CD4-positive, alpha-beta T cell treated with Interleukin-10 for 1 hour (primary cell): Measurements from ENCODE around the gene SLIT3.

ENCODE experiments used
- DNase-seq: peaks from one replicate; pipeline ENCODE4 v3.0.0-alpha.2; 2020

The SLIT3 gene

DNA sequence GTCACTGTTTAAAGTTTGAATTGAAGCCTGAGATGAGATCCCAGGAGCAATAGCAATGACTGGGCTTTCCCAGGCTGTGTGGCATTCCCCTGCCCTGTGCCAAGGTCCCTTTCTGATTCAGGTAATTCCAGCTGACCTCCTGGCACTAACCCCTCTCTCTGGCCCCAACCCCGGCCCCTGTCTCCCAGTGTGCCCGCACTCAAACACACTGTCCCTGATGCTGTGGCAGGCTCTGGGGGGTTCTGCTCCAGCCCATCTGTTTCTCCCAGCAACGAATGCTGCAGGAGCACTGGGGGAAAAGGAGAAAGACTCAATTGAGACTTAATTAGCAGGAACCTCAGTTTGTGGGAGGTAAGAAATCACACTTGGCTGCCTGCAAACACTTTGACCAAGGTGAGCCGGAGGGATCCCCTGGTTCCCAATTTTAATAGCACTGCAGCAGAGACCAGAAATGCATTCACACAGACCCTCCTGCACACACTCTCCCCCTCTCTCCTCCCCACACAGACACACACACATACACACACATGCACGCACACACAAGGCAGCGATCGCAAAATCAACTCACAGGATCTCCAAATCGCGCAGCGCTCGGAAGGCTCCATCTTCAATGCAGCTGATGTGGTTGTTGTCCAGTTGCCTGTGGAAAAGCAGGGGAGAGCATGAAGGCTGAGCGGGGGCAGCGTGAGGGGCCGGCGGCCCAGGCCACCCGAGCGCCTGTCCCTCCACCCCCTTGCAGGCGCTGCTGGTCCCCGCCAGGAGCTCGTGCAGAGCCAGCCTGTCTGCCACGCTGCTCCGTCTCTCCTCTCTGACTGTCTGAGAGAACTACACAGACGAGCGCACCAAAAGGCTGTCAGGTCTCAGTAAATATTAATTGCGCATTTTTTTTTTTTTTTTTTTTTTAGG, 456.7 kb downstream of the SLIT3 start:
- no peak for DNase-seq

DNA sequence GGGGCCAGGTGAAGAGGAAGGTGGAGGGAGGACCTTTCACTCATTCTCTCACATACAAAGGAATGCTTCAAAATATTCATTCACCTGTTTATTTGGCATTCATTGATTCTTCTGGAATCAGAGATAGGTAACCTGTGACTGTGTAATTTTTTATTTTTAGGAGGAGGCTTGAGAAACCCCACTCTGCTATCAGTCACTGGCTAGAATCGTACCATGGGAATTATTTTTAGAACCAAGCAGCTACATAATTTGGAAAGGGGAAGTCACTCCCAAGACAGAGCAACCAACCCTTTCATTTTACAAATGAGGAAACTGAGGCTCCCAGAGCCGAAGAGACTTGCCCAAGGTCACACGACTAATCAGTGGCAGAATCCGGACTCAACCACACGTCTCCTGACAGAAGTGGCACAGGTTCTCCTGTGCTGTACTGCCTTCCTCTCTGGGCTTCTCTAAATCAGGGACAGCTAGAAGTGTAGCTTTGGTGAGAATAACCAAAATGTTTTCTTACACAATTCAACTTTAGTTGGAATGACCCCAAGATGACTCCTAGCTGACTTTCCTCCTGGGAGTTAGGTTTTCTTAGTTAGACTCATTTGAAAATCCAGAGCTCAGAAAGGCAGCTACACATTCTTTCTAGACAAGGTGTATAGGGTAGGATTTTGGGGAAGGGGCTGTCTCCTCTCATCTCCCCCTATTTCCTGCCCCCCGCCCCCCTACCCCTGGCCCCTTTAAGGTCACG, 457.5 kb downstream of the SLIT3 start:
- DNase-seq = no peak

DNA sequence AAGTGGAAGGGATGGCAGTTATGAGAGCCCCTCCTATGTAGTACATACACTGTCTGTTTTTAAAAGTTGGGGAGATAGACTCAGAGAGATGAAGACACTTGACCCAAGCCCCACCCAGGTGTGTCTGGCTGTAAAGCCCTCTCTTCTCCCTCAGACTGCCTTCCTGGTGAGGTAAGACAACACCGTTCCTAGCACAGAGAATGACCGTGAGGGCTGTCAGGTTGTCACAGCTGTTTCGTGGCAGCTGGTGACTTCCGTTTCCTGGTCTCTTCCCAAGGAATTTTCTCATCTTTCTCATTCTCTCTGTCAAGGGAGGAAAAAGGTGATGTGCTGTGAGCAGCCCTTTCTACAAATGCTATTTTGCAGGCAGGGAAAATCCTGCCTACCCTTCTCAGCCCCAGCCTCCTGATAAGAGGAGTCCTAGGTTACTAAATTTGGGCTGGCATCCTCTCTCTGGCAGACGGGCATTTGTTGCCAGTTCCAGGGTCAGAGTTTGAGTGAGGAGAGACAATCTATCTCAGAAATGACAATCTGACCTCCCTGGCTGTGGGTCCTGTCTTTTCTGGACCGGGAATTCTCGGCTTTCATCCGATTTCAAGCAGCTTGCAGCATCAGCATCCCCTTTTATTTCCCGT, 458.3 kb downstream of the SLIT3 start:
- no peak for DNase-seq

DNA sequence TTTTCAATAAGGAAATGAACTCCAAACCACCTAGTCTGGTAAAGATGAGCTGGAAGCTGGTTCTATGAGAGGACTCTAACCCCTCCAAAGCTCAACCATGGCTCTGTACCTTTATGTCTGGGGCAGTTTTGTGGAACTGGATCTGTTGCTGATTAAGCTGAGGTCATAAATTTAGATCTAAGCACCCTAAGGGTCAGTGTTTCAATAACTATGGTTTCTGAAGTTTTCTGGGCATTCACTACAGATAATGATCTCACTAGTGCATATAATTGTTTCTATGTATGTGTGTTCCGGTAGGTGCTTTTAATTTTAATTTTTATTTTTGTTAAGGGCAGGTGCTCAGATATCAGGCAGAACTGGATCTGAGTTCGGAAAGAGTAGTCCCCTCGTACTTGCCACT, 463.1 kb downstream of the SLIT3 start:
- no peak for DNase-seq

DNA sequence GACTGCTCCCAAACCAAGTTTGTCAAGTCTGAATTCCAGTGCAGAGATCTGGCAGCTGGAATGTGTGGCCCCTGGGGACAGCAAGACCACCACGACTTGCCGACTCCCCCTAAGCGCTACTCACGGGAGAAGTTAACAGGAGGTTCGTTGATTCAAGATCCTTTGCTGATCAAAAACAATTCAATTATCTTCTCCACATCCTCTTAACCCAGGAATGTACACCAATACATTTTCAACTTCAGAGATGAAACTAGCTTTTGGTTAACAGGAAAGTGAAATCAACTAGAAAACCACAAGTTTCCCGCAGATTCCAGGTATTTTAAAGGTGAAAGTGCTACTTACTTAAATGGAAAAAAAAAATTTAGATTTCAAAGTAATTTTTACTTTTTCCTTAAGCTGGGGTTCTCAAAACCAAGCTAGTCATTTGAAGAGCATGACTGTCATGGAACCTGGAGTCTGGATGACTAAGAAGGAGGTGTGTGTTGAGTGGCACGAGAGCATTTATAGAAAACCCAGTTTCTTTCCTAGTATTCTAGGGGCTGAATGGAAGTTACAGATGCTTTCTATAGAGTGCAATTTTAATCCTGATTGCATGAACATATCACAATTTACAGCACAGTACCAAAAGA, 464.2 kb downstream of the SLIT3 start:
- DNase-seq = no peak

DNA sequence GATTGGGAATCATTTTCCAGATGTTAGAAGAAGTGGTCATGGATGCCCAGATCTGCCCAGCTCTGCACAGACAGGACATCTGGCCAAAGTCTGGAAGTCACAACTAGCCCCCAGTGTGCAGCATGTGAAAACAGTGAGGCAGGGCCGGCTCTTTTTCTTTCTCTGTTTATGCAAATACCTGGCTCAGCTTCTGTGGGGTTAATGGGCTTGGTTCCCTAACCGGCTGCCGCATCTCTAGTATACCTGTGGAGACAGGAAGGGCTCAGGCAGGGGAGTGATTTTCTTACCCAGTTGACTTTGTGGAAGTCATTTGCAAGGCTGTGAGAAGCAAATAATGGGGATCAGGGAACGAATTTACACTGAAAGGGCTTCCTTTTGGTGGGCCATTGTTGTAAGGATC, 467.0 kb downstream of the SLIT3 start:
- no peak for DNase-seq

DNA sequence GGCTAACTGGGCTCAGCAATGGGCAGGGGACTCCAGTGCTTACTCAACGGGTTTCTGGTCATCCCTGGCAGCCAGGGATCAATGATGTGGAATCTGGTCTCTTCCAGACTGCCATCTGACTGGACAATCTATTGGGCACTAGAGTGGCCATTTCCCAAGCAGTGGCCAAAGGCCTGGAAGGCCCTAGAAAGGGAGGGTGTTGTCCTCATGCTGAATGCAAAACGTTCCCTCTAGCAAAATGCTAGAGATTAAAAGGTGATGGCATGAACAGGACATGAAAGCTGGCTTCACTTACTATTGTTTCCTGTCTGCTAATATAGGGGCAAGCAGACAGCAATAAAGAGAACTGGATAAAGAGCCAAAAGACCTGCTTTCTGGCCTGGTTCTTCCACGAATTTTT, 467.6 kb downstream of the SLIT3 start:
- DNase-seq = no peak

DNA sequence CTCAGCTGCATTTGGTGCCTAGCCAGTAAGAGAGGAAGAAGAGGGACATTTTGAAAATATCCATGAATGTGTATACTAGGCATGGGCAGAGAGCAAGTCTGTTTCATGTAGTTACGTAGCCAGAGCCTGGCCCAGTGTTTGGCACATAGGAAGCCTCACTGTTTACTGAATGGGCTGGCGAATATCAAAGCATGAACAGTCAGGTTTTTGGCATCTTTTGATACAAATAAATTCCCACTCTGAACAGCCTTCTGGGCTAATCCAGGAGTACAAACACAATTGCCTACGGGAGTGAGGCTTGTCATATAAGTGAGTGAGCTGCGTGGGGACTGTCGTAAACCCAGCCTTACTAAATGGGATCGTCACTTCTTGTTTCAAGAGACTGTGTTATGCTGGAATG, 468.6 kb downstream of the SLIT3 start:
- no peak for DNase-seq

DNA sequence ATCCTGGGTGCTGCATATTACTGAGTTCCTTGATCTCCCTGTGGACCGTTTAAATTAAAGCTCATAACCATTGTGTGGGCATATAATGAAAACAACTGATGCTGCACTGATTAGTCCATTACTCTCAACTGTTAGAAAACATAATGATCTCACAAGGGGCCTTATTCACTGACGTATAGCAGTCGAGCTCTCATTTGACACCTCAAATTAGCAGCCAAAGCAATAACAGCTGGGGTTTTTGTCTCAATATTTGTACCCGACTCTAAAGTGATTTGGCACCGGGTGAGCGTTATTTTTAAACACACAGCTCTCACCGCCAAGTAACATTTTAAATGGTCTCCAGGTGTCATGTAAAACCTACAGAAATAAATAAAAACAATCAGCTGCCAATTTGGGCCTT, 469.6 kb downstream of the SLIT3 start:
- no peak for DNase-seq

DNA sequence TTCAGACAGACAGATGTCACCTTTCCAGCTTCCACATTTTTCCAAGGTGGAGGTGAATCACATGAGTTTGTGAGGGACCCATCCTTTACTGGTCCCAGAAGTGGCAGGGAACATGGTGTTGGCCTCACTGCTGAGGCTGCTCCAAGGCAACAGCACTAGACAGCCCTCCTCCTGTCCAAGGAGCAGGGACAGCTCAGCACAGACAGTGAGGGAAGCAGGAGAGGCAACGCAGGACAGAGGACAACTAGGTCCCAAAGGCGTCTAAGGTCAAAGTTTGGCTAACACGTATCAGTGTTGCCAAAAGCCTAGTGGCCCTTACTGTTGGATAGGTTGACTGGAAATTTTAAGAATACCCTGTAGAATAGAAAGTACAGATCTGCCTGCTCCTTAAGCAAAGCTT, 470.1 kb downstream of the SLIT3 start:
- DNase-seq = no peak

DNA sequence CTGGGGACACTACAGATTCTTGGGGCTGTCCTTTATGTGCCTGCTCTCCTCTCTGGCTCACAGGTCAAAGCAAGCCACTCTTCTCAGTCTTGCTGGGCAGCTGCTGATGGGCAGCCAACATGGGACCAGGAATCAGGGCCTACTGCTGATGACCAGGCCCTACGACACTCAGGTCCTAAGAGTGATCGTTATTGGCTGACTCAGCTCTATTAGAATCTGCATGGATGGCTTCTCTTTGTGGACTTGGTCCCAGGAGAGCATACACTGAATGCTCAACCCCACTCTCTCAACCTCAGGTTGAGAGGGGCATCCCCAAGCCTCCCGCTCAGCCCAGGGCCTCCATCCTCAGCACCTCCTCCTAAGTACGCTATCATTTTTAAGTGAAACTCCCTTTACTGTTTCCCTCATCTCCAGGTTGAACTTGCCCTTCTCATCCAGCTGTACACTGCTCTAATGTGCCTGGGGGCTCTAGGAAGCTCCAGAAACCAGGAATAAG, 471.0 kb downstream of the SLIT3 start:
- DNase-seq = no peak

DNA sequence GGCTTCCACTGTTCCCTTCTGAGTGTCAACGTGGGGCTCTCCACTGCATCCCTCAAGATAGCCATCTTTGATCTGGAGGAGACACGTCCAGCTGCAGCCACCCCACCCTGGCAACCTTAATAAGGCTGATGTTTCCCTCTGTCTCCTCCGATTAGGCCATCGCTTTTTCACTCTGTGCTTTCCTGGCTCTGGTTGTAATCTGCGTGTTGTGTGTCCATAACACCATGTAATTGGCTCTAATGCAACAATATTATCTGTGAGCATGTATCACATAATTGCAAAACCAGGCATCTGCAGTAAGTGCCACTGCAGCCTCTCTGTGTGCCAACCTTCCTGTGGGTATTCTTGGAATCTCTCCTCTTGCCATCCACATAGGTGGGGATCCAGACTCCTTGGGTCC, 471.9 kb downstream of the SLIT3 start:
- no peak for DNase-seq

DNA sequence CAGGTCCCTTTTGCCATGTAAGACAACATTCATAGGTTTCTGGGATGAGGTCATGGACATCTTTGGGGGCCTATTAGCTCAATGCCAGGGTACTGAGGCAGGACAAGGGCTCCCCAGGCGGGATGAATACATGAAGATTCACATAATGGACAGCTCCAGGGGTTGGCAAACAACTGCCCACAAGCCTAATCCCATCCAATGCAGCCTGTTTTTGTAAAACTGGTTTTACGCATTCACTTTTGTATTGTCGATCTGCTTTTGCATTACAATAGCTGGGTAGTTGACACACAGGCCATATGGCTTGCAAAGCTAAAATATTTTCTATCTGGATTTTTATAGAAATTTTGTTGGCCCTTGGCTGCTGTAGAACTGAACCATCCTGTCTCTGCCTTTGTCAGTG, 473.3 kb downstream of the SLIT3 start:
- no peak for DNase-seq

DNA sequence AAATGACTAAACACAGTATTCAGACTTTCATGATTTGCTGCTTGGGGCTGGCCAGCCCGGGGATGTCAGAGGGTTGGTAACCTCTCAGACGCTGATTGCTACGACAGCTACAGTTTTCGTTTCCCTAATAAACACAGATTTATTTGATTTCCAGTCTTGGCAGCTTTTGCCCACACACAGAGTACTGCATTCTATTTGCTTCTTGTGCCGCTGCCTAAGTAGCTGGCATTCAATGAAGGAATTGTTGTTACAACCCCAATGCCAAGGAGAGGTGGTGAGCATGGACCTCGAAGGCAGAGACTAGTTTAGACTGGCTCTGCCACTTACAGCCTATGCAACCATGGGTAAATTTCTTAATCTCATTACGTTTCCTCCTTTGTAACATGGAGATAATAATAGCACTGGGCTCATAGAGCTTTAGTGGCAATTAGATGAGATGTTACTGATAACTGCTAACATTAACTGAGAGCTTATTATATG, 474.7 kb downstream of the SLIT3 start:
- DNase-seq = no peak

DNA sequence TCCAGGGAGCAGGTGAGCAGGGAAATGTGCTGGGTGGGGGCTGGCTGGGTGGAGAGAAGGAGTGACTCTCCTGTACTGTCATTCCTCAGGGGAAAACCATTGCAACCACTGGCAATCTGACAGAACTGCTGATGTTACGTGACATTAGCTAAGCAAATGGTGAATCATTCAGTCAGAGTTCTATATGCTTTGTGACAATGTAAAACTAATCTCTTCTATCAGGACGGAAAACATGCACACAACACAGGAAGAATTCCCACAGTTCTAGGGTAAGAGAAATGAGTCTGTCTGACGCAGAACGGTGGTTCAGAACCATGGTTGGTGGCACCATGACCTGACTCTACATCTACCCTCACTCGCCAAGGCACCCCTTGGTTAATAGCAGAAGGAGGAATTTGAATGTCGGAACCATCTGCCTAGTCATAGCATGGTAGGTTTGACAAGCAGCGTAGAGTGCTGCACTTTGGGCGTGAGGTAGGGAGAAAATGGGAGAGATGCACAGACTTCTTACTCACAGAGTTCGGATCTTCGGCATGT, 478.1 kb downstream of the SLIT3 start:
- no peak for DNase-seq

DNA sequence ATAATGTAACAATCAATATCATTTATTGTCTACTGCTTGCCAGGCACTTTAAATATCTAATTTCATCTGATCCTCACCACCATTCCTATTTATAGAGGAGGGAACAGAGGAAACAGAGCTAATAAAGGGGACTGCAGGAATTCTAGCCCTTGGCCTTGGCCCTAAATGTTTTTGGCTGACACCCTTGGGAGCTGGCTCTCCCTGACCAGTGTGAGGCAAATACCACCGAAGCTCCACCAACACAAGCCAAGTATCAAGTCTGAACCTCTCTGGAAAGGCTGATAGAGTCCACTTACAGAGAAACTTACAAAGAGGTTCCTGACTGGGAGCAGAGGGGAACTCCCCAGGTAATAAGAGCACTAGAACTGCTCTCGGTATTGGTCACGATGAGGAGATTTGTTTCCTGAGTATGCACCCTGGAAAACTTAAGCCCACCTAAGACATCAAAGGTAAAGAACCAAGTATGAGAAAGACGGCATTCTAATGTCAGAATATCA, 478.6 kb downstream of the SLIT3 start:
- DNase-seq = no peak

DNA sequence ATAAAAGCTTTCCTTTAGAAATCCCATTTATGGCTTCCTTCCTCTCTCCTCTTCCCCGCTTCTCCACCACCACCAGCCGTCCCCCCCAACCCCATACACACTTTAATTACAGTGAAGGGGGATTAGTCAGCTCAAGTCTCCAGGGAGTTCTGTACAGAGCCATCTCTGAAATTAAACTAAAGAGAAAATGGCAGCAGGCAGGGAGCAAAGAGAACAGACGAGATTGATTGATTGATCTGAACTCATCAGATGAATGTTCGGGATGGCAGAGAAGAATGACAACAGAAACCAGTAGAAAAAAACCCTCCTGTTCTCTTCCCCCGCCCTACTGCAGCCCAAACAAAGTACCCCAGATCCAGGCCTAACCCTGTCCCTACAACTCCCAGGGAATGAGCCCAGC, 480.1 kb downstream of the SLIT3 start:
- DNase-seq = no peak

DNA sequence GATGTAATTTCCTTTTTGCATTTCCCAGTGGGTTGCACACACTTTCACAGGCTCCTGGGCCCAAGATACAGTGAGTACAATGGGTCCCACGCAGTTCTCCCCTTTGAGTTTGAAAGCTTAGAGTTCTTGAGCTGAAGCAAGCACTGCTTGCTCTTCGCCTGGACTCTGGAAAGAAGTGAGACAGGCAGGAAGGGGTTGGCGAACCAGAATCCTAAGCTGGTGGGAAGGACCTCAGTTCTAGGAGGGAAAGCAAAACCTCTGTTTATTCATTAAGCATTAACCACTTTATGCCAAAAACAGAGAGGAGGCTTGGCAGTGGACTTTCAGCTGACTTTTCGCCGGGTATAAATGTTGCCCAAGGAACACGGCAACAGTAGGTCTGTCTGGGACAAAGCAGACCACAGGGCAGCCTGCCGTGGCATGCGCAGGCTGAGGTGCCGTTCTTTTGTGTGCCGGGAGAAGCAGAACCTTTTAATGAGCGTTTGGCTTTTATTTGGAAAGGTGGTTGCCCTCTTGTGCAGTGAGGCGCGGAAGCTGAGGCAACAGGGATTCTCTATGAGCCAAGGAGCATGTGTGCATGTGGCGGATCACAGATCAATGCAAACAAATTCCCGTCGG, 481.8 kb downstream of the SLIT3 start:
- DNase-seq = no peak

DNA sequence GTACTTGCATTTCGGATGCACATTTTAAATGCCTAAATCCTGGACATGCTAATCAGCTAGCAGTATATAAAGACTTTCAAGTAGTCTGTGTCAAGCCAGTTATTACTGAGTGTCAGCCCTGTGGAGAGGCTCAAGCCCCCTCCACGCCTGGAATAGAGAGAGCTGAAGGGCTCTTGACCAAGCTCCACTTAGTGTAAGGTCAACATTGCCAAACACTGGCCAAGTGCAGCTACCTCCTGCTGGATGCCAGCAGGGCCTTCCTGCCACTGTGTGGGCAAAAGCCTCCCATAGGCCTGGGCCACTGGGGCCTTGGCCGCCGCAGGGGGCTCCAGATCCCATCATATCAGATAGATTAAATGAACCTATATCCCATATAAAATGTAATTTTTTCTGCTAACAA, 482.4 kb downstream of the SLIT3 start:
- no peak for DNase-seq

DNA sequence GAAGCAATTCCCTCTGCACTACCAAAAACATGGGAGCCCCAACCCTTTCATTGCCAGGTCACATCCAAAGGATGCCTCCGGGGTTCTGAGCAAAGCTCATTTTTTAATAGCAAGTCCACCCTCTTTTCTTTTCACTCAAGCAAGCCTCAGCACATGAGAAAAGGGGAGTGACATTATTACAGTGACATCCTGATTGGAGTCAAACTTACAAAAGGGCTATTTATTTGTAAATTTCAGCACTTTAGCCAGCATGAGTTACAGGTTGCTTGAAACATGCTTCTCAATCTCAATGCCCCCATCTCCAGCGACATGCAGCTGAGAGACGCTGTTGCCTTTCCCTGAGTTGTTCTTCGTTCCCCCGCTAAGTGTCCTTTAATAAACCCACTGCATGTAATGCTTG, 483.3 kb downstream of the SLIT3 start:
- no peak for DNase-seq

DNA sequence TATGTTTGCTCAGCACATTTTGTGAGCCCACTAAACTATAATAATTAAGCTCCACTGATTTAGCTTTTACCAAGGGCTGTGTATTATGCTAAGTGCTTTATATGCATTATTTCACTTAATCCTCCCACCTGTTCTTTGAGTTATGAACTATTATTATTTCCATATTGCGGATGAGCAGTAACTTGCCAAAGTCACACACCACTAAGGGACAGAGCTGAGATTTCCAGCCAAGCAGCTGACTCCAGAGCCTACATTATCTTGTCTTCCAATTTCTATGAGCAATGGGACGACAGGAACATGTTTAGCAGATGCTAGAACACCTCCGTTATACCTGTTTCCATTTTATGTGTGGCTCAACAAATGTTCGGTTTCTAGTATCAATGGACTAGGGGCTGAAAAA, 484.3 kb downstream of the SLIT3 start:
- no peak for DNase-seq
